HepG2 (cell line): ENCODE data around the gene KL. TPM values are rescaled to one million over a fixed set of nuclear protein-coding genes. Genes with fewer than 3 reads are reported as not detected.

ENCODE experiments used
- ATAC-seq: fragments of 200-7000 bp; cut with Tn5 transposase; 3 replicates; pipeline ENCODE4 v1.9.1; 2020; ENCODE audit warnings: mild to moderate bottlenecking, moderate library complexity
- BruUV-seq: library from RNA; stranded (reverse); fragments of 400-500 nt; replicated peaks from 2 replicates; lab custom pipeline; 2021; lab: Mats Ljungman, UMichigan
- CTCF ChIA-PET: fragments of 300-600 bp; formaldehyde crosslinking; extraction: SDS; loops from one replicate; lab custom pipeline; 2021; ENCODE audit warnings: low total read pairs, inconsistent platforms, low intra/inter-chr PET ratio; lab: Yijun Ruan, JAX
- POLR2A ChIA-PET: fragments of 350-600 bp; sonication (Branson Sonifier 250); formaldehyde crosslinking; loops from one replicate; lab custom pipeline; 2020; ENCODE audit warnings: antibody characterized with exemption, inconsistent platforms; lab: Yijun Ruan, JAX
- DNase-seq: peaks from one replicate; pipeline ENCODE4 v3.0.0-alpha.2; 2015; ENCODE audit warnings: low spot score
- FAIRE-seq: peaks from 3 replicates; lab custom pipeline; 2011; peaks lifted over from hg19 to GRCh38; lab: Jason Lieb, UNC
- H2AFZ ChIP-seq: one replicate; pipeline ENCODE4 v1.6.1; 2011; ENCODE audit warnings: low read length, inconsistent platforms
- H3K27ac ChIP-seq: fragments of 300-600 bp; 3 replicates; pipeline ENCODE4 v1.8.0; 2011; ENCODE audit warnings: mixed run types, mild to moderate bottlenecking, mixed read lengths, low read length, inconsistent platforms; ENCODE audit not compliant: insufficient read depth; ENCODE audit errors: extremely low read length
- H3K27me3 ChIP-seq, 2 experiments: fragments of 200-600 bp in 1 of 2; 2 replicates in 1 of 2; 3 replicates in 1 of 2; pipeline versions ENCODE4 v1.6.0 to v1.8.0; 2011; ENCODE audit warnings: low read length in 2 of 2, mild to moderate bottlenecking in 2 of 2, moderate library complexity in 2 of 2, inconsistent platforms in 1 of 2; ENCODE audit not compliant: insufficient read depth in 2 of 2, control insufficient read depth in 1 of 2
- H3K36me3 ChIP-seq, 2 experiments: fragments of 200-600 bp in 1 of 2; replicated peaks in 1 of 2; 2 replicates in 1 of 2; 3 replicates in 1 of 2; pipeline versions ENCODE4 v1.5.1 to v1.8.0; 2011; ENCODE audit warnings: low read length in 2 of 2, inconsistent platforms in 1 of 2; ENCODE audit not compliant: insufficient read depth in 2 of 2, control insufficient read depth in 1 of 2
- H3K4me1 ChIP-seq: 2 replicates; pipeline ENCODE4 v1.5.1; 2012; ENCODE audit warnings: low read length, inconsistent platforms; ENCODE audit not compliant: insufficient read depth
- H3K4me2 ChIP-seq: 2 replicates; pipeline ENCODE4 v1.6.0; 2011; ENCODE audit warnings: low read depth, low read length, inconsistent platforms
- H3K4me3 ChIP-seq, 3 experiments: fragments of 200-600 bp in 1 of 3; sonication (generic), shearing (Covaris generic) in 1 of 3; replicated peaks in 1 of 3; 2 replicates each; pipeline ENCODE4 v1.5.1; 2011 to 2016; ENCODE audit warnings: low read length in 3 of 3, inconsistent platforms in 2 of 3, low read depth in 2 of 3, mild to moderate bottlenecking in 2 of 3, control low read depth in 1 of 3, mixed read lengths in 1 of 3; ENCODE audit not compliant: insufficient read depth in 1 of 3
- H3K79me2 ChIP-seq: one replicate; pipeline ENCODE4 v1.6.1; 2011; ENCODE audit warnings: low read length, inconsistent platforms; ENCODE audit not compliant: insufficient read depth
- H3K9ac ChIP-seq: 2 replicates; pipeline ENCODE4 v1.6.0; 2011; ENCODE audit warnings: mild to moderate bottlenecking, low read depth, low read length, inconsistent platforms; ENCODE audit not compliant: insufficient read depth
- H3K9me3 ChIP-seq: 2 replicates; pipeline ENCODE4 v1.5.1; 2012; ENCODE audit warnings: mild to moderate bottlenecking, low read length
- H4K20me1 ChIP-seq: 2 replicates; pipeline ENCODE4 v1.6.0; 2011; ENCODE audit warnings: inconsistent platforms, mild to moderate bottlenecking, low read length, moderate library complexity; ENCODE audit not compliant: insufficient read depth
- FOXP1 ChIP-seq, 2 experiments: fragments of 450-650 bp in 1 of 2; IDR thresholded peaks; 2 replicates each; pipeline ENCODE4 v1.6.1; 2017 to 2018; ENCODE audit warnings: antibody characterized with exemption in 1 of 2
- MAFG ChIP-seq: sonication (generic); formaldehyde crosslinking; IDR thresholded peaks from 2 replicates; pipeline ENCODE4 v1.5.1; 2020; ENCODE audit warnings: mild to moderate bottlenecking, missing genetic modification reagents
- MXD4 ChIP-seq: IDR thresholded peaks from 2 replicates; pipeline ENCODE4 v1.6.1; 2016; ENCODE audit warnings: mild to moderate bottlenecking, missing biosample characterization, missing genetic modification reagents
- ONECUT2 ChIP-seq: sonication (generic); formaldehyde crosslinking; IDR thresholded peaks from 2 replicates; pipeline ENCODE4 v1.4.0; 2020; ENCODE audit warnings: missing genetic modification reagents
- REXO4 ChIP-seq: sonication (generic); formaldehyde crosslinking; IDR thresholded peaks from 2 replicates; pipeline ENCODE4 v1.8.0; 2022; ENCODE audit warnings: missing genetic modification reagents, mild to moderate bottlenecking, borderline replicate concordance
- SALL1 ChIP-seq: sonication (generic); formaldehyde crosslinking; IDR thresholded peaks from 2 replicates; pipeline ENCODE4 v1.8.0; 2022; ENCODE audit warnings: mild to moderate bottlenecking, missing genetic modification reagents
- YEATS2 ChIP-seq: sonication (generic); formaldehyde crosslinking; IDR thresholded peaks from 2 replicates; pipeline ENCODE4 v1.4.0; 2020; ENCODE audit warnings: missing genetic modification reagents, borderline replicate concordance
- ZFP37 ChIP-seq: sonication (generic); formaldehyde crosslinking; IDR thresholded peaks from 2 replicates; pipeline ENCODE4 v1.4.0; 2020; ENCODE audit warnings: missing genetic modification reagents, borderline replicate concordance
- ZIK1 ChIP-seq: sonication (generic); formaldehyde crosslinking; IDR thresholded peaks from 2 replicates; pipeline ENCODE4 v1.5.0; 2020; ENCODE audit warnings: mild to moderate bottlenecking, low read depth, missing genetic modification reagents, borderline replicate concordance
- ZNF24 ChIP-seq: fragments of 450-650 bp; IDR thresholded peaks from 2 replicates; pipeline ENCODE4 v1.6.1; 2017; ENCODE audit warnings: antibody characterized with exemption, mild to moderate bottlenecking
- WGBS: methylation state at CpG from one replicate; pipeline ENCODE4 v1.1.6; 2017; ENCODE audit warnings: low lambda C conversion rate; 5-methylcytosine and 5-hydroxymethylcytosine counted together
- in situ Hi-C: cut with HindIII; loops from 2 replicates; pipeline ENCODE4 v1.10.0; 2017; ENCODE audit warnings: low pct_unique_long_range_greater_than_20kb; ENCODE audit not compliant: extremely low pct_ligation_motif_present
- intact Hi-C: fragments of 100-400 bp; cut with micrococcal nuclease; formaldehyde crosslinking; loops from one replicate; pipeline ENCODE4 v1.10.0; 2022; ENCODE audit not compliant: unreplicated experiment
- polyA plus RNA-seq, 8 experiments: library from polyadenylated mRNA; depleted of rRNA in 3 of 8; stranded (reverse) in 7 of 8; unstranded in 1 of 8; fragments of >200 nt; fragmentation: Illumina TruSeq in 4 of 8; extraction: Trizol in 4 of 8; gene quantifications; 2 replicates each; pipeline versions ENCODE4 v1.2.1 to v1.2.3, GENCODE V29; 2011 to 2016; ENCODE audit warnings: low read depth in 4 of 8, missing spikeins in 1 of 8, mixed read lengths in 1 of 8; ENCODE audit not compliant: insufficient read depth in 1 of 8
- total RNA-seq, 5 experiments: library from RNA; depleted of rRNA; stranded (reverse); fragments of >200 nt; fragmentation: Illumina TruSeq; extraction: Trizol; gene quantifications; 2 replicates each; pipeline ENCODE4 v1.2.3, GENCODE V29; 2016; ENCODE audit warnings: low read depth in 1 of 5
- TF ChIP-seq, protein P1 (sequence below): sonication (generic); formaldehyde crosslinking; IDR thresholded peaks from 2 replicates; pipeline ENCODE4 v1.8.0; 2022; ENCODE audit warnings: mild to moderate bottlenecking, missing genetic modification reagents, moderate library complexity
- TF ChIP-seq, protein P2 (sequence below): sonication (generic); formaldehyde crosslinking; IDR thresholded peaks from 2 replicates; pipeline ENCODE4 v1.5.1; 2020; ENCODE audit warnings: mild to moderate bottlenecking, missing genetic modification reagents, moderate library complexity

Gene KL
- total and polyA plus RNA-seq, 2 of the 13 experiments (the other 11 are each of a cell fraction or from before 2014, with no cell fraction given), result not detected

DNA sequence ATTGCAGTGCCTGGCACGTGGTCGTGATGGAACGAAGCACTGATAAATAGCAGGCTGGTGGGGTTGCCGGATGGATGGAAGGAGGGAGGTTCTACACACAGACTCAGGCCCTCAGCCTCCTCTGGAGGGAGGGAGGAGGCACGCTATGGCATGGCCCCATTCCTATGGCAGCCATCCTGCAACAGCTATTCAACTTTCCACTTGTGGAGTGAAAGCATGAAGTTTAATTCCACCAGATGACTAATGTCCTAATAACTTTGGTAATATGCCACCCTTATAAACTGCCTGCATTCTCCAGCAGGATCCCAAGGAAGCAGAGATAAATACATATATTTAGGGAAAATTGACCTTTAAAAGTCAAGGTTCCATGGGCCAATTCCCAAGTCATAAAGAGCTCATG is 92.4 kb downstream of the KL start:
- Histone ChIP-seq H3K36me3 (peaks cover 17 to 60% of the 10 kb centered on the region in 2 experiments), H3K9ac (no peak overlapping the region), H3K79me2 (no peaks in the 10 kb centered on the region), H2AFZ (no peak overlapping the region), H3K9me3 (no peaks in the 10 kb centered on the region), H4K20me1 (no peaks in the 10 kb centered on the region), H3K4me3 (no peak overlapping the region), H3K27ac (no peak overlapping the region), H3K4me1 (peaks cover 29% of the 10 kb centered on the region), H3K4me2 (no peak overlapping the region), H3K27me3 (no peaks in the 10 kb centered on the region)
- in situ Hi-C loops, result no loop called here
- FAIRE-seq, result no peak
- no peak for DNase-seq
- intact Hi-C loops, result no loop called here
- 99% methylated on average over 5 of the region's 5 CpGs for WGBS
- ChIA-PET POLR2A (no interaction called here), CTCF (no interaction called here)
- TF ChIP-seq MAFG (CRISPR knock-in tag) (no peak), FOXP1 (IDR thresholded peaks at IDR 0.05) (no peak), FOXP1 (CRISPR knock-in tag; IDR thresholded peaks at IDR 0.05) (no peak), ZFP37 (CRISPR knock-in tag) (no peak), ONECUT2 (no peak)
- TF ChIP-seq, protein P1, sequence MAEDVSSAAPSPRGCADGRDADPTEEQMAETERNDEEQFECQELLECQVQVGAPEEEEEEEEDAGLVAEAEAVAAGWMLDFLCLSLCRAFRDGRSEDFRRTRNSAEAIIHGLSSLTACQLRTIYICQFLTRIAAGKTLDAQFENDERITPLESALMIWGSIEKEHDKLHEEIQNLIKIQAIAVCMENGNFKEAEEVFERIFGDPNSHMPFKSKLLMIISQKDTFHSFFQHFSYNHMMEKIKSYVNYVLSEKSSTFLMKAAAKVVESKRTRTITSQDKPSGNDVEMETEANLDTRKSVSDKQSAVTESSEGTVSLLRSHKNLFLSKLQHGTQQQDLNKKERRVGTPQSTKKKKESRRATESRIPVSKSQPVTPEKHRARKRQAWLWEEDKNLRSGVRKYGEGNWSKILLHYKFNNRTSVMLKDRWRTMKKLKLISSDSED, result no peak
- no TSS peak for BruUV-seq
- ATAC-seq, result no peak

DNA sequence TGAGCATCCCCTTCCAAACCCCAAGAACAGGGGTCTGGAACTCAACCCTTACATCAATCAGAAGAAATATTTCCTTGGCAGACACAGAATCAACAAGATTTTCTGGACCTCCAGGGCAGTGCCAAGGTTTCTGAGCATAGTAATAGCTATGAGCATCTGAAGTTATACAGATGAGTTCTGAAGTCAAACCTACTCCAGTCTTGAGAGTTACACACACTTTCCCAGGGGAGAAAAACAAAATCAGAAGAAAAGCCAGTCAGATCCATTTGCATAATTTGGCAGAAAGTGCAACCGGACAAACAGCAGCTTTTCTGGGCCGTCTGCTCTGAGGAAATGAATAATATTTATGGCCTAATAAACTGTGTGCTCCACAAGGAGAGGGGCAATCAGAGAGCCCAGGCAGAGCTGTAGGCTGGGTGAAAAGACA is 93.1 kb downstream of the KL start:
- no peak overlapping the region for H3K4me2 ChIP-seq
- ChIA-PET CTCF (no interaction called here), POLR2A (no interaction called here)
- H4K20me1 ChIP-seq, result no peaks in the 10 kb centered on the region
- WGBS, result 94% methylated on average over 2 of the region's 2 CpGs
- ATAC-seq (no peak), FAIRE-seq (no peak), DNase-seq (no peak)
- intact Hi-C loops (no loop called here), in situ Hi-C loops (no loop called here)
- peaks cover 18 to 67% of the 10 kb centered on the region in 2 experiments for H3K36me3 ChIP-seq
- H2AFZ ChIP-seq, result no peak overlapping the region
- no peak overlapping the region for H3K4me3 ChIP-seq
- H3K9ac ChIP-seq, result no peak overlapping the region
- H3K79me2 ChIP-seq, result no peaks in the 10 kb centered on the region
- H3K4me1 ChIP-seq, result peaks cover 30% of the 10 kb centered on the region
- H3K27me3 ChIP-seq, result no peaks in the 10 kb centered on the region
- H3K27ac ChIP-seq, result no peak overlapping the region
- BruUV-seq, result no TSS peak
- H3K9me3 ChIP-seq, result no peaks in the 10 kb centered on the region
- no peak for TF ChIP-seq ZIK1 (CRISPR knock-in tag)
- no peak for TF ChIP-seq MXD4
- TF ChIP-seq, protein P2, sequence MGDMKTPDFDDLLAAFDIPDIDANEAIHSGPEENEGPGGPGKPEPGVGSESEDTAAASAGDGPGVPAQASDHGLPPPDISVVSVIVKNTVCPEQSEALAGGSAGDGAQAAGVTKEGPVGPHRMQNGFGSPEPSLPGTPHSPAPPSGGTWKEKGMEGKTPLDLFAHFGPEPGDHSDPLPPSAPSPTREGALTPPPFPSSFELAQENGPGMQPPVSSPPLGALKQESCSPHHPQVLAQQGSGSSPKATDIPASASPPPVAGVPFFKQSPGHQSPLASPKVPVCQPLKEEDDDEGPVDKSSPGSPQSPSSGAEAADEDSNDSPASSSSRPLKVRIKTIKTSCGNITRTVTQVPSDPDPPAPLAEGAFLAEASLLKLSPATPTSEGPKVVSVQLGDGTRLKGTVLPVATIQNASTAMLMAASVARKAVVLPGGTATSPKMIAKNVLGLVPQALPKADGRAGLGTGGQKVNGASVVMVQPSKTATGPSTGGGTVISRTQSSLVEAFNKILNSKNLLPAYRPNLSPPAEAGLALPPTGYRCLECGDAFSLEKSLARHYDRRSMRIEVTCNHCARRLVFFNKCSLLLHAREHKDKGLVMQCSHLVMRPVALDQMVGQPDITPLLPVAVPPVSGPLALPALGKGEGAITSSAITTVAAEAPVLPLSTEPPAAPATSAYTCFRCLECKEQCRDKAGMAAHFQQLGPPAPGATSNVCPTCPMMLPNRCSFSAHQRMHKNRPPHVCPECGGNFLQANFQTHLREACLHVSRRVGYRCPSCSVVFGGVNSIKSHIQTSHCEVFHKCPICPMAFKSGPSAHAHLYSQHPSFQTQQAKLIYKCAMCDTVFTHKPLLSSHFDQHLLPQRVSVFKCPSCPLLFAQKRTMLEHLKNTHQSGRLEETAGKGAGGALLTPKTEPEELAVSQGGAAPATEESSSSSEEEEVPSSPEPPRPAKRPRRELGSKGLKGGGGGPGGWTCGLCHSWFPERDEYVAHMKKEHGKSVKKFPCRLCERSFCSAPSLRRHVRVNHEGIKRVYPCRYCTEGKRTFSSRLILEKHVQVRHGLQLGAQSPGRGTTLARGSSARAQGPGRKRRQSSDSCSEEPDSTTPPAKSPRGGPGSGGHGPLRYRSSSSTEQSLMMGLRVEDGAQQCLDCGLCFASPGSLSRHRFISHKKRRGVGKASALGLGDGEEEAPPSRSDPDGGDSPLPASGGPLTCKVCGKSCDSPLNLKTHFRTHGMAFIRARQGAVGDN (CRISPR knock-in tag), result no peak
- no peak for TF ChIP-seq YEATS2
- TF ChIP-seq REXO4 (CRISPR knock-in tag), result no peak
- TF ChIP-seq ZNF24, result no peak
- no peak for TF ChIP-seq SALL1 (CRISPR knock-in tag)
